Measurements from ENCODE around the gene DMRTC1.
"Not testable (repeated sequence)": the region's sequence is repeated elsewhere in the genome, so short reads cannot be mapped to it uniquely, and the experiment has no call there.

DMRTC1 gene

GRCh38 chrX:72943819-72944169 is at the start of gene DMRTC1:
DMRTC1 (minus strand) TSS chrX:72943837; CDS start chrX:72875694, 68,143 bp downstream.
- H3K36me3 ChIP-seq (ENCODE audit: insufficient read depth, low read length); H3K9ac ChIP-seq (ENCODE audit: low read depth, low read length); H3K4me1 ChIP-seq (ENCODE audit: insufficient read depth, low read length); H3K9me3 ChIP-seq (ENCODE audit: control insufficient read depth, insufficient read depth, low read length): not testable (repeated sequence)

- not testable (repeated sequence) for H3K36me3 ChIP-seq (ENCODE audit: insufficient read depth, low read length); H3K9me3 ChIP-seq (ENCODE audit: control insufficient read depth, insufficient read depth, low read length); H3K4me1 ChIP-seq (ENCODE audit: insufficient read depth, low read length); H3K9ac ChIP-seq (ENCODE audit: low read depth, low read length)
Measured at GRCh38 chrX:72980894-72981469, 37.3 kb upstream of the DMRTC1 start.

GRCh38 chrX:72974885-72975284 is 31.2 kb upstream of the DMRTC1 start:
- not testable (repeated sequence) for H3K4me1 ChIP-seq (ENCODE audit: insufficient read depth, low read length); H3K36me3 ChIP-seq (ENCODE audit: insufficient read depth, low read length); H3K9ac ChIP-seq (ENCODE audit: low read depth, low read length); H3K9me3 ChIP-seq (ENCODE audit: control insufficient read depth, insufficient read depth, low read length)

GRCh38 chrX:72971859-72972258 is 28.2 kb upstream of the DMRTC1 start:
- not testable (repeated sequence) for H3K9me3 ChIP-seq (ENCODE audit: control insufficient read depth, insufficient read depth, low read length); H3K36me3 ChIP-seq (ENCODE audit: insufficient read depth, low read length); H3K4me1 ChIP-seq (ENCODE audit: insufficient read depth, low read length); H3K9ac ChIP-seq (ENCODE audit: low read depth, low read length)

GRCh38 chrX:72959971-72960370 is 16.3 kb upstream of the DMRTC1 start:
- H3K9ac ChIP-seq (ENCODE audit: low read depth, low read length); H3K9me3 ChIP-seq (ENCODE audit: control insufficient read depth, insufficient read depth, low read length); H3K36me3 ChIP-seq (ENCODE audit: insufficient read depth, low read length); H3K4me1 ChIP-seq (ENCODE audit: insufficient read depth, low read length): not testable (repeated sequence)

- not testable (repeated sequence) for H3K36me3 ChIP-seq (ENCODE audit: insufficient read depth, low read length); H3K4me1 ChIP-seq (ENCODE audit: insufficient read depth, low read length); H3K9ac ChIP-seq (ENCODE audit: low read depth, low read length); H3K9me3 ChIP-seq (ENCODE audit: control insufficient read depth, insufficient read depth, low read length)
Measured at GRCh38 chrX:72943035-72943818, 410 bp downstream of the DMRTC1 start.

GRCh38 chrX:72942272-72942671 is 1.4 kb downstream of the DMRTC1 start:
- H3K4me1 ChIP-seq (ENCODE audit: insufficient read depth, low read length); H3K36me3 ChIP-seq (ENCODE audit: insufficient read depth, low read length); H3K9ac ChIP-seq (ENCODE audit: low read depth, low read length); H3K9me3 ChIP-seq (ENCODE audit: control insufficient read depth, insufficient read depth, low read length): not testable (repeated sequence)

GRCh38 chrX:72937906-72938305 is 5.7 kb downstream of the DMRTC1 start, which contains the start of gene FAM236A:
FAM236A (plus strand) TSS chrX:72938206; CDS start chrX:72938263, 57 bp downstream.
- H3K9me3 ChIP-seq (ENCODE audit: control insufficient read depth, insufficient read depth, low read length); H3K4me1 ChIP-seq (ENCODE audit: insufficient read depth, low read length); H3K9ac ChIP-seq (ENCODE audit: low read depth, low read length); H3K36me3 ChIP-seq (ENCODE audit: insufficient read depth, low read length): not testable (repeated sequence)

- not testable (repeated sequence) for H3K9ac ChIP-seq (ENCODE audit: low read depth, low read length); H3K9me3 ChIP-seq (ENCODE audit: control insufficient read depth, insufficient read depth, low read length); H3K36me3 ChIP-seq (ENCODE audit: insufficient read depth, low read length); H3K4me1 ChIP-seq (ENCODE audit: insufficient read depth, low read length)
Measured at GRCh38 chrX:72936882-72937455, 6.7 kb downstream of the DMRTC1 start.

- not testable (repeated sequence) for H3K9me3 ChIP-seq (ENCODE audit: control insufficient read depth, insufficient read depth, low read length); H3K9ac ChIP-seq (ENCODE audit: low read depth, low read length); H3K36me3 ChIP-seq (ENCODE audit: insufficient read depth, low read length); H3K4me1 ChIP-seq (ENCODE audit: insufficient read depth, low read length)
Measured at GRCh38 chrX:72936455-72936854, 7.2 kb downstream of the DMRTC1 start.

GRCh38 chrX:72932283-72932682 is 11.4 kb downstream of the DMRTC1 start:
- not testable (repeated sequence) for H3K4me1 ChIP-seq (ENCODE audit: insufficient read depth, low read length); H3K36me3 ChIP-seq (ENCODE audit: insufficient read depth, low read length); H3K9ac ChIP-seq (ENCODE audit: low read depth, low read length); H3K9me3 ChIP-seq (ENCODE audit: control insufficient read depth, insufficient read depth, low read length)

GRCh38 chrX:72916096-72916495 is 27.5 kb downstream of the DMRTC1 start:
- H3K4me1 ChIP-seq (ENCODE audit: insufficient read depth, low read length); H3K9me3 ChIP-seq (ENCODE audit: control insufficient read depth, insufficient read depth, low read length): not testable (repeated sequence)

GRCh38 chrX:72912315-72912714 is 31.3 kb downstream of the DMRTC1 start, which contains the start of gene FAM236C:
FAM236C (plus strand) TSS chrX:72912615; CDS start chrX:72912715, 100 bp downstream.
- H3K36me3 ChIP-seq (ENCODE audit: insufficient read depth, low read length); H3K9ac ChIP-seq (ENCODE audit: low read depth, low read length); H3K9me3 ChIP-seq (ENCODE audit: control insufficient read depth, insufficient read depth, low read length); H3K4me1 ChIP-seq (ENCODE audit: insufficient read depth, low read length): not testable (repeated sequence)

More at GRCh38 chrX:72916096-72916495, 27.5 kb downstream of the DMRTC1 start:
- H3K36me3 ChIP-seq (ENCODE audit: insufficient read depth, low read length); H3K9ac ChIP-seq (ENCODE audit: low read depth, low read length): not testable (repeated sequence)

- H3K36me3 ChIP-seq (ENCODE audit: insufficient read depth, low read length); H3K9me3 ChIP-seq (ENCODE audit: control insufficient read depth, insufficient read depth, low read length); H3K9ac ChIP-seq (ENCODE audit: low read depth, low read length); H3K4me1 ChIP-seq (ENCODE audit: insufficient read depth, low read length): not testable (repeated sequence)
Measured at GRCh38 chrX:72889740-72890139, 53.9 kb downstream of the DMRTC1 start.

- H3K4me1 ChIP-seq (ENCODE audit: insufficient read depth, low read length), result not testable (repeated sequence)
Measured at GRCh38 chrX:72882898-72883297, 60.7 kb downstream of the DMRTC1 start.

More at GRCh38 chrX:72882898-72883297, 60.7 kb downstream of the DMRTC1 start:
- not testable (repeated sequence) for H3K36me3 ChIP-seq (ENCODE audit: insufficient read depth, low read length); H3K9ac ChIP-seq (ENCODE audit: low read depth, low read length); H3K9me3 ChIP-seq (ENCODE audit: control insufficient read depth, insufficient read depth, low read length)

All from ES-I3 (cell line).